GM23248 (cell line): Measurements from ENCODE around the gene GPR4. TPM values are rescaled to one million over a fixed set of nuclear protein-coding genes. Genes with fewer than 3 reads are reported as not detected.

ENCODE experiments used
- DNase-seq: peaks from one replicate; pipeline ENCODE4 v3.0.0-alpha.2; 2015
- H2AFZ ChIP-seq: fragments of 200-600 bp; sonication (generic); 2 replicates; pipeline ENCODE4 v1.6.1; 2016; ENCODE audit warnings: antibody characterized with exemption
- H3F3A ChIP-seq: fragments of 200-600 bp; sonication (generic); 2 replicates; pipeline ENCODE4 v1.6.1; 2016; ENCODE audit warnings: mild to moderate bottlenecking, antibody characterized with exemption, mixed run types; ENCODE audit not compliant: insufficient read depth
- H3K27ac ChIP-seq: fragments of 200-600 bp; sonication (generic); 2 replicates; pipeline ENCODE4 v1.5.1; 2016; ENCODE audit warnings: mild to moderate bottlenecking
- H3K27me3 ChIP-seq: fragments of 200-600 bp; sonication (generic); replicated peaks from 2 replicates; pipeline ENCODE4 v1.6.1; 2016; ENCODE audit warnings: mild to moderate bottlenecking; ENCODE audit not compliant: insufficient read depth
- H3K36me3 ChIP-seq: fragments of 200-600 bp; sonication (generic); 2 replicates; pipeline ENCODE4 v1.6.1; 2016; ENCODE audit warnings: low read depth, mild to moderate bottlenecking
- H3K4me1 ChIP-seq: fragments of 200-600 bp; sonication (generic); 2 replicates; pipeline ENCODE4 v1.6.1; 2016; ENCODE audit warnings: mild to moderate bottlenecking; ENCODE audit not compliant: insufficient read depth
- H3K4me2 ChIP-seq: fragments of 200-600 bp; sonication (generic); one replicate; pipeline ENCODE4 v1.6.1; 2016; ENCODE audit warnings: mild to moderate bottlenecking; ENCODE audit not compliant: unreplicated experiment
- H3K4me3 ChIP-seq: fragments of 200-600 bp; sonication (generic); 2 replicates; pipeline ENCODE4 v1.5.1; 2016; ENCODE audit warnings: mild to moderate bottlenecking
- H3K79me2 ChIP-seq: fragments of 200-600 bp; sonication (generic); 2 replicates; pipeline ENCODE4 v1.6.1; 2016; ENCODE audit warnings: mild to moderate bottlenecking; ENCODE audit not compliant: insufficient read depth
- H3K9ac ChIP-seq: fragments of 200-600 bp; sonication (generic); 2 replicates; pipeline ENCODE4 v1.6.1; 2016; ENCODE audit warnings: mild to moderate bottlenecking
- H3K9me2 ChIP-seq: fragments of 200-600 bp; sonication (generic); 2 replicates; pipeline ENCODE4 v1.6.1; 2016; ENCODE audit warnings: mixed run types, mild to moderate bottlenecking, moderate library complexity; ENCODE audit not compliant: insufficient read depth
- H3K9me3 ChIP-seq: fragments of 200-600 bp; sonication (generic); one replicate; pipeline ENCODE4 v1.6.1; 2017; ENCODE audit warnings: low read depth
- H4K20me1 ChIP-seq: fragments of 200-600 bp; sonication (generic); 2 replicates; pipeline ENCODE4 v1.6.0; 2016; ENCODE audit not compliant: insufficient read depth
- EZH2 ChIP-seq: fragments of 200-600 bp; sonication (generic); IDR thresholded peaks from 2 replicates; pipeline ENCODE4 v1.6.1; 2018; ENCODE audit warnings: antibody characterized with exemption, mild to moderate bottlenecking; ENCODE audit not compliant: insufficient read depth, poor library complexity, severe bottlenecking
- EZH2phosphoT487 ChIP-seq: fragments of 200-600 bp; sonication (generic); IDR thresholded peaks from 2 replicates; pipeline ENCODE4 v1.6.1; 2018; ENCODE audit warnings: antibody characterized with exemption, moderate library complexity, mild to moderate bottlenecking, low read depth; ENCODE audit not compliant: insufficient read depth
- WGBS, 2 experiments: methylation state at CpG; one replicate each; pipeline ENCODE4 v1.1.6; 2015 to 2017; ENCODE audit warnings: low lambda C conversion rate in 2 of 2, low coverage in 1 of 2; ENCODE audit errors: missing lambda C conversion rate in 2 of 2; 5-methylcytosine and 5-hydroxymethylcytosine counted together
- in situ Hi-C: fragments of 300-500 bp; cut with MboI; formaldehyde crosslinking; loops from 2 replicates; pipeline ENCODE4 v1.15.0; 2020
- polyA plus RNA-seq: library from polyadenylated mRNA; unstranded; fragments of >200 nt; fragmentation: Nextera tagmentation; extraction: Ambion mirVana; gene quantifications from 2 replicates; pipeline ENCODE4 v1.2.1, GENCODE V29; 2016
- total RNA-seq: library from RNA; depleted of rRNA; stranded (reverse); fragments of >200 nt; shearing (Covaris generic); gene quantifications from 2 replicates; pipeline ENCODE4 v1.2.3, GENCODE V29; 2014

The GPR4 gene
- total and polyA plus RNA-seq, 2 experiments from 2014 or later = 0.32 to 1.6 TPM

DNA sequence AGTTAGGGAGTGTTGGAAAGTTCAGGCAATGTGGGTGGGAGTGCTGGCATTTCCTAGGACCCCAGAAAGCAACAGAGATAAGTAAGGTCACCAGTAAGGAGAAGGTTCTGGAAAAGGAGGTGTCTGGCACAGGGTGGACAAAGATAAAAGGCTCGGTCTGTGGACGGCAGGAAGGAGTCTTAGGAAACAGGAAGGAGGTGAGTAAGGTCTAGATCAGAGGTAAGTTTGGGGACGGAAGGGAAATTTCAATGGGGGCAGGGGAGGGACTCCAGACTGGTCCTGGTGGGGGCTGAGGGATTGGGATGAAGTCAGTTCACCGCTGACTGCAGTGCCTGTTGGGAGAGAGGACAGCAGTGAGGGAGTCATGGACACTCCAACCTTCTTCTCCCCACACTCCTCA, 9.6 kb downstream of the GPR4 start:
- Histone ChIP-seq H3K36me3 (no peaks in the 10 kb centered on the region), H3F3A (no peaks in the 10 kb centered on the region), H3K27ac (no peak overlapping the region), H3K9me2 (no peaks in the 10 kb centered on the region), H4K20me1 (no peaks in the 10 kb centered on the region), H3K4me2 (no peak overlapping the region), H3K4me1 (no peaks in the 10 kb centered on the region), H3K9me3 (no peaks in the 10 kb centered on the region), H3K27me3 (no peaks in the 10 kb centered on the region), H3K9ac (no peak overlapping the region), H2AFZ (peak overlapping the region; percentile 58; the same call in 1 of the 2 replicates), H3K4me3 (no peak overlapping the region), H3K79me2 (no peaks in the 10 kb centered on the region)
- TF ChIP-seq EZH2 (no peak), EZH2phosphoT487 (no peak)
- WGBS, 2 experiments = 19 to 34% methylated on average over 4 of the region's 4 CpGs
- in situ Hi-C loops = no loop called here
- DNase-seq = peak; percentile 21

DNA sequence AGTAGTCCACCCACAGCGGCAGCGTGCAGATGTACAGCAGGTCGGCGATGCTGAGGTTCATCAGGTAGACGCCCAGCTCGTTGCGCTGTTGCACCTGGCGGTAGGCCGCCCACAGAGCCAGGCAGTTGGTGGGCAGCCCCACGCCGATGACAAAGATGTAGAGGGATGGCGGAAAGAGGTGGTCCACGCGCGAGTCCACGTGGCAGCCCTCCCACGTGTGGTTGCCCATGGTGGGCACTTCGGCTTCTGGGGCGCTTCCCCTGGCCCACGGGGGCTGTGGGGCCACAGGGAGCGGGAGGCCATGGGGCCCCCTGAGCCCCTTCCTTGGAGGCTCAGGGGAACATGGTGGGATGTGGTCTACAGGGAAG, 10.4 kb downstream of the GPR4 start:
- 96% methylated on average over 16 to 21 of the region's 21 CpGs for WGBS, 2 experiments
- in situ Hi-C loops = no loop called here
- H3K27me3 ChIP-seq = no peaks in the 10 kb centered on the region
- H2AFZ ChIP-seq = no peak overlapping the region
- H3K4me3 ChIP-seq = no peak overlapping the region
- H3K9ac ChIP-seq = no peak overlapping the region
- no peaks in the 10 kb centered on the region for H3K79me2 ChIP-seq
- H3K27ac ChIP-seq = no peak overlapping the region
- H3K9me3 ChIP-seq = no peaks in the 10 kb centered on the region
- H3F3A ChIP-seq = no peaks in the 10 kb centered on the region
- no peak for DNase-seq
- H4K20me1 ChIP-seq = no peaks in the 10 kb centered on the region
- TF ChIP-seq EZH2phosphoT487 (no peak), EZH2 (no peak)
- no peaks in the 10 kb centered on the region for H3K36me3 ChIP-seq
- H3K4me1 ChIP-seq = no peaks in the 10 kb centered on the region
- H3K9me2 ChIP-seq = no peaks in the 10 kb centered on the region
- no peak overlapping the region for H3K4me2 ChIP-seq

DNA sequence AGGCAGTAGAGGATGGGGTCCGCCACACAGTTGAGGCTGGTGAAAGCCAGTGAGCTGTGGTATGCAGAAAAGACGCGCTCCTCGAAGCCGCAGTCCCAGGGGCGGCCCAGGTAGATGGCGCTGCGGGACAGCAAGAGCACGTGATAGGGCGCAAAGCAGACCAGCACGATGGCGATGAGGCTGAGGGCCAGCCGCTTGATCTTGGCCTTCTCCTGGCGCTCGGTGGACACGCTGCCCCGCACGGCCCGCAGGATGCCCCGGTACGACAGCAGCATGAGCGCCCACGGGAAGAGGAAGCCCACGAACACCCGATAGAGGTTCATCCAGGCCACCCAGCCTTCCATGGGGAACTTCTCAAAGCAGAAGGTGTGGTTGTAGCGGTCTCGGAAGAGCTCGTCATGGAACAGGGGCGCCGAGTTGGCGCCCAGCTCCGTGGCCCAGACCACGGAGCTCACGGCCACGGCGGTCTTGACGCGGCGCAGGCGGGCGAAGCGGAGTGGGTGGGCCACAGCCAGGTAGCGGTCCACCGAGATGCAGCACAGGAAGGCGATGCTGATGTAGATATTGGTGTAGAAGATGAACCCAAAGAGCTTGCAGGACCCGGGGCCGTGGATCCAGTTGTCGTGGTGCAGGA, 10.9 kb downstream of the GPR4 start:
- TF ChIP-seq EZH2 (no peak), EZH2phosphoT487 (no peak)
- 47 to 49% methylated on average over 42 to 45 of the region's 48 CpGs for WGBS, 2 experiments

DNA sequence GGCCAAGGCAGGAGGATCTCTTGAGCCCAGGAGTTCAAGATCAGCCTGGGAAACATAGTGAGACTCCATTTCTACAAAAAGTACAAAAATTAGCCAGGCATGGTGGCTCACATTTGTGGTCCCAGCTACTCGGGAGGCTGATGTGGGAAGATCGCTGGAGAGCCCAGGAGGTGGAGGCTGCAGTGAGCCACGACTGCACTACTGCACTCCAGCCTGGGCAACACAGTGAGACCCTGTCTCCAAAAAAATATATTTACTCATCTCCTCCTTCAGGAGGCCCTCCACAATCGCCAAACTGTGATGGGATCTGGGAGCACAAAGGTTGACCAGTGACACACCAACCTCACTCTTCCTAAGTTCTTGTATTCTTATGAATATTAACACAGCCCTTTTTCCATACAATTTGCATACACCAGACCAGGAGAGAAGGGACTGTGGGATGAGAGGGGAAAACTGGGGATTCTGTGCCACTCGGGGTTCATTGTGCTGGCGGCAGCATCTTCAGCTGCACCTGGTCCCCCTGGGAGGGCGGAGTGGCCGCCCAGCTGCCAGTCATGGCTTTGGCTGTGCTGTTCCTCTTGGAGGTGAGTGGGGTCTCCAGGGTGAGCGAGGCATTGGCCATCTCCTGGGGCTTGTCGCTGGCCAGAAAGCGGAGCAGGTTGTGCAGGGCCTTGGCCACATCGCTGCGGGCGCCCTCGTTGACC, 11.6 kb downstream of the GPR4 start:
- no peak overlapping the region for H3K4me2 ChIP-seq
- no peaks in the 10 kb centered on the region for H3K36me3 ChIP-seq
- in situ Hi-C loops = no loop called here
- H3K9me3 ChIP-seq = no peaks in the 10 kb centered on the region
- 51 to 56% methylated on average over 15 of the region's 15 CpGs for WGBS, 2 experiments
- TF ChIP-seq EZH2 (no peak), EZH2phosphoT487 (no peak)
- H3K27ac ChIP-seq = no peak overlapping the region
- no peaks in the 10 kb centered on the region for H3F3A ChIP-seq
- H3K79me2 ChIP-seq = no peaks in the 10 kb centered on the region
- no peak overlapping the region for H2AFZ ChIP-seq
- peaks cover under 1% of the 10 kb centered on the region; the same call in 1 of the 2 replicates for H3K4me1 ChIP-seq
- no peaks in the 10 kb centered on the region for H4K20me1 ChIP-seq
- no peak overlapping the region for H3K9ac ChIP-seq
- H3K9me2 ChIP-seq = no peaks in the 10 kb centered on the region
- no peaks in the 10 kb centered on the region for H3K27me3 ChIP-seq
- DNase-seq = no peak
- H3K4me3 ChIP-seq = no peak overlapping the region

More for the DNA sequence above, 10.9 kb downstream of the GPR4 start:
- H2AFZ ChIP-seq = no peak overlapping the region
- H3K4me3 ChIP-seq = no peak overlapping the region
- no peaks in the 10 kb centered on the region for H3K4me1 ChIP-seq
- H3K9ac ChIP-seq = no peak overlapping the region
- no peaks in the 10 kb centered on the region for H3F3A ChIP-seq
- in situ Hi-C loops = no loop called here
- H4K20me1 ChIP-seq = no peaks in the 10 kb centered on the region
- no peak overlapping the region for H3K27ac ChIP-seq
- H3K9me2 ChIP-seq = no peaks in the 10 kb centered on the region
- DNase-seq = peak; percentile 34
- H3K9me3 ChIP-seq = no peaks in the 10 kb centered on the region
- H3K79me2 ChIP-seq = no peaks in the 10 kb centered on the region
- no peak overlapping the region for H3K4me2 ChIP-seq
- no peaks in the 10 kb centered on the region for H3K27me3 ChIP-seq
- no peaks in the 10 kb centered on the region for H3K36me3 ChIP-seq
